ENCODE data around the gene MDN1.

DNA sequence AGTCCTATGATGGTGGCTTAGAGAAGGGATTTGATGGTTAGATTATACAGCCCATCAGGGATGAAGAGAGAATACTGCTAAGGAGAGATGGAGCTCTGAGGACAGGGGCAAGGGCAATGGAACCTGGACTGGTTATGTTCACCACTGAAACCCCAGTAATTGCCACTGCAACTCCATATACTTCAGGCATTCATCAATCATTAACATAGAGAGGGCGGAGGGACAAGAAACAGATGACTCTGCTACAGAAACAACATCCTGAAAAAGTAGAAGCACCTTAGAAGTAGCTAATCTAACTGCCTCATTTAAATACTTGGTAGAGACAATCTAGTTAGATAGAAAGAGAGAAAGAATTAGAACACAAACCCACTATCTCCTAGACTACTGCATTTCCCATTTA lies 89.8 kb downstream of the MDN1 start:
- TF ChIP-seq SUZ12 (IDR thresholded peaks at IDR 0.05; ENCODE audit: extremely low read depth, insufficient read depth, insufficient read length) (no peak), YY1 (IDR thresholded peaks at IDR 0.05; ENCODE audit: insufficient read depth, insufficient read length) (no peak)
